ENCODE results near the gene FAM174C.
"Not testable (repeated sequence)": the region's sequence is repeated elsewhere in the genome, so short reads cannot be mapped to it uniquely, and the experiment has no call there.

Gene FAM174C

GRCh38 chr19:1288226-1288612 lies 12.9 kb downstream of the FAM174C start:
- DNase-seq: no peak

- DNase-seq: no peak
These were observed 13.7 kb downstream of the FAM174C start for GRCh38 chr19:1288833-1289685.

- DNase-seq: no peak
These were observed 14.3 kb downstream of the FAM174C start for GRCh38 chr19:1289686-1290025.

- no peak for DNase-seq
These were observed 14.9 kb downstream of the FAM174C start for GRCh38 chr19:1290196-1290702.

GRCh38 chr19:1290703-1291651 lies 15.6 kb downstream of the FAM174C start:
- no peak for DNase-seq

GRCh38 chr19:1291761-1292418 lies 16.6 kb downstream of the FAM174C start:
- no peak for DNase-seq

- no peak for DNase-seq
These were observed 17.3 kb downstream of the FAM174C start for GRCh38 chr19:1292419-1293151.

GRCh38 chr19:1293782-1294604 lies 18.7 kb downstream of the FAM174C start:
- no peak for DNase-seq

- DNase-seq: no peak
These were observed 19.4 kb downstream of the FAM174C start for GRCh38 chr19:1294688-1295087.

- DNase-seq: peak in 1 of 2 experiments; percentile 30
These were observed 20.1 kb downstream of the FAM174C start for GRCh38 chr19:1295169-1296012.

GRCh38 chr19:1296078-1296477 lies 20.7 kb downstream of the FAM174C start:
- no peak for DNase-seq

GRCh38 chr19:1296575-1297271 lies 21.4 kb downstream of the FAM174C start:
- no peak for DNase-seq

GRCh38 chr19:1298235-1298634 lies 22.9 kb downstream of the FAM174C start:
- no peak for DNase-seq

- no peak for DNase-seq
These were observed 24.5 kb downstream of the FAM174C start for GRCh38 chr19:1299801-1300200.

GRCh38 chr19:1300744-1301490 lies 25.6 kb downstream of the FAM174C start:
- DNase-seq: no peak

- DNase-seq: no peak
These were observed 27.4 kb downstream of the FAM174C start for GRCh38 chr19:1302533-1303239.

- DNase-seq: no peak
These were observed 29.0 kb downstream of the FAM174C start for GRCh38 chr19:1304197-1304924.

GRCh38 chr19:1305354-1305753 lies 30.0 kb downstream of the FAM174C start:
- DNase-seq: not testable (repeated sequence)

Measured in activated CD4-positive, alpha-beta T cell treated with anti-CD3 and anti-CD28 coated beads, Interleukin-2, amount 50 U/mL, for 48 hours (primary cell).